GM10248 (cell line): ENCODE data around the gene RTL5.
A peak's percentile ranks its signal among the peaks of the same experiment; 100 is the strongest.

Experiments used
- CTCF ChIA-PET: fragments of 300-600 bp; sonication (Branson Sonifier 250); formaldehyde crosslinking; extraction: SDS; loops from one replicate; lab custom pipeline; 2021; ENCODE audit warnings: antibody characterized with exemption; lab: Yijun Ruan, JAX
- POLR2A ChIA-PET: fragments of 350-650 bp; sonication (Branson Sonifier 250); formaldehyde crosslinking; extraction: SDS; loops from one replicate; lab custom pipeline; 2020; ENCODE audit warnings: antibody characterized with exemption; lab: Yijun Ruan, JAX
- DNase-seq: peaks from one replicate; pipeline ENCODE4 v3.0.0; 2012; ENCODE audit errors: extremely low spot score
- TF ChIP-seq, protein P1 (sequence below): IDR thresholded peaks from 2 replicates; pipeline ENCODE4 v1.5.1; 2012; ENCODE audit warnings: mild to moderate bottlenecking, low read depth; ENCODE audit errors: extremely low read depth, missing control alignments, control extremely low read depth

Gene RTL5

DNA sequence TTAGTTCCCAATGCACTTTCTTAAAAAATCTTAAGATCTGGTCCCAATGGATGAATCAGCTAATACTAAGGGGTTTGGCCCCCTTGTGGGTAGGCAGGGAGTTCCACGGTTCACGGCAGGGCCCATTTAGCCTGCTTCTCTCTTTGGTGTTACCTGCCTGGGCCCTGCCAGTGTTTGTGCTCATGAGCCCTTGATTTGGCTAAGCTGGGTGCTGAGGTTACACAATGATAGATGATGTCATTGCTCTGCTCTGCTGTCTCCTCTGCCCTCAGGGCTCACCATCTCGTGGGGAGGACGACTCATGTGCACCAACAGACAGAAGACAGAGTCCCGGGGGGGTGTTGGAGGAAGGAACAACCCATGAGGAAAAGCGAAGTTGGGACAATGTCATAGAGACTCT, 24.4 kb downstream of the RTL5 start:
- ChIA-PET CTCF (no interaction called here), POLR2A (no interaction called here)
- TF ChIP-seq, protein P1, sequence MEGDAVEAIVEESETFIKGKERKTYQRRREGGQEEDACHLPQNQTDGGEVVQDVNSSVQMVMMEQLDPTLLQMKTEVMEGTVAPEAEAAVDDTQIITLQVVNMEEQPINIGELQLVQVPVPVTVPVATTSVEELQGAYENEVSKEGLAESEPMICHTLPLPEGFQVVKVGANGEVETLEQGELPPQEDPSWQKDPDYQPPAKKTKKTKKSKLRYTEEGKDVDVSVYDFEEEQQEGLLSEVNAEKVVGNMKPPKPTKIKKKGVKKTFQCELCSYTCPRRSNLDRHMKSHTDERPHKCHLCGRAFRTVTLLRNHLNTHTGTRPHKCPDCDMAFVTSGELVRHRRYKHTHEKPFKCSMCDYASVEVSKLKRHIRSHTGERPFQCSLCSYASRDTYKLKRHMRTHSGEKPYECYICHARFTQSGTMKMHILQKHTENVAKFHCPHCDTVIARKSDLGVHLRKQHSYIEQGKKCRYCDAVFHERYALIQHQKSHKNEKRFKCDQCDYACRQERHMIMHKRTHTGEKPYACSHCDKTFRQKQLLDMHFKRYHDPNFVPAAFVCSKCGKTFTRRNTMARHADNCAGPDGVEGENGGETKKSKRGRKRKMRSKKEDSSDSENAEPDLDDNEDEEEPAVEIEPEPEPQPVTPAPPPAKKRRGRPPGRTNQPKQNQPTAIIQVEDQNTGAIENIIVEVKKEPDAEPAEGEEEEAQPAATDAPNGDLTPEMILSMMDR: no peak
- DNase-seq: no peak

DNA sequence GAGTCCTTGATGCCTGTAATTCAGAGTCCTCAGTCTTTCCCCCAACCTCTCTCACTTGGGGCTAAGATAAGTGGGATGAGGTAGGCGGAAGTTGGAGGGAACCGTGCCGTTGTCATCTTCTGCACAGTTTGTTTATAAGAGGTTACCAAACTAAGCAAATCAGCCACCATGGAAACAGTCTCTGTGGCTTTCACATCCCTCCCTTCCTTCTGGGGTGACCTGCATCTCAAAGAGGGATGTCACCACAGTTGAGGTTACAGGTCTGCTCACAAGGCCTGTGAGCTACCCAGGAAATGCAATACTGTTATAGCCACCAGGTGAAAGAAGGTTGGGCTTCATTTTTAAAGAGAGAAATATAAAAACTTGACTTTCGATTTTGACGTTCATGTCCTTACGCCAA, 26.3 kb downstream of the RTL5 start:
- peak; percentile 54 for DNase-seq
- CTCF ChIA-PET: interaction anchor here (0.8 to 1.1 kb wide), 2 partner anchors 10 to 11 kb away, joined by 3 read pairs; no protein-coding TSS in a partner anchor
- TF ChIP-seq, protein P1: no peak
- POLR2A ChIA-PET: no interaction called here

DNA sequence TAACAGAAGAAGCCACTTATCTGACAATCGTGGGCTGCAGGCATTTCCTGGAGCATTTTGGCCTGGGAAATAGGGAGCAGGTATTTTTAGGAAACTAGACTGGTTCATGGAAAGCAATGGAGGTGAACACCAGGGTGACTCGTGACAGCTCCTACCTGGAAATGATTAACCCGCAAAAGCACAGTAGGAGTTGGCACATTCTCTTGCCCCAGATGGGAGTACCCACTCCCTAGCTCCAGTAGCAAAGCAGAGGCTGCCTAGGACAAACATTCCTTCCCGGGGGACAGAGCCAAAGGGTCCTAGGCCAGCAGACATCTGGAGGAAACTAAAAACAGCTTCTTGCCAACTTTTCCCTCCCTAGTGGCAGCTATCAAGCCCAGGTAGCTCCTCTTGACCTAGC, 29.0 kb downstream of the RTL5 start:
- ChIA-PET CTCF (interaction anchor here (2.2 kb wide), 1 partner anchor 24 kb away, joined by 8 read pairs; no protein-coding TSS in a partner anchor), POLR2A (no interaction called here)
- DNase-seq: no peak
- TF ChIP-seq, protein P1: no peak

DNA sequence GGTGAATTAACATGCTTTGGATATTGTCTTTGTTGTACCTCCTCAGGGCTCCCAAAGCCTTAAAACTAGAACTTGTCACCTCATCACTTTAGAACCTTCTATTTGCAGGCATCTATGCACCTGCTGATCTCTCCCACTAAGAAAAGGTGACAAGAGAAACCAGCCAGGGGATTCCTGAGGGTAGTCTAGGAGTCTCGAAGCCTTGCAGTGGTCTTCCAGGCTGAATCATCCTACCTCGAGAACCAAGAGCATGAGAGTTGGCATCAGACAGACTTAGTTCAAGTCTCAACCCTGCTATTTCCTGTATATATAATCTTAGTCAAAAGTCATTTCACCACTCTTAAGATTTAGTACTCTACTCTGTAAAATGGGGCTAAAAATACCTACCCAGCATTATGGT, 29.6 kb downstream of the RTL5 start:
- no peak for DNase-seq
- TF ChIP-seq, protein P1: no peak
- CTCF ChIA-PET: no interaction called here
- POLR2A ChIA-PET: no interaction called here

DNA sequence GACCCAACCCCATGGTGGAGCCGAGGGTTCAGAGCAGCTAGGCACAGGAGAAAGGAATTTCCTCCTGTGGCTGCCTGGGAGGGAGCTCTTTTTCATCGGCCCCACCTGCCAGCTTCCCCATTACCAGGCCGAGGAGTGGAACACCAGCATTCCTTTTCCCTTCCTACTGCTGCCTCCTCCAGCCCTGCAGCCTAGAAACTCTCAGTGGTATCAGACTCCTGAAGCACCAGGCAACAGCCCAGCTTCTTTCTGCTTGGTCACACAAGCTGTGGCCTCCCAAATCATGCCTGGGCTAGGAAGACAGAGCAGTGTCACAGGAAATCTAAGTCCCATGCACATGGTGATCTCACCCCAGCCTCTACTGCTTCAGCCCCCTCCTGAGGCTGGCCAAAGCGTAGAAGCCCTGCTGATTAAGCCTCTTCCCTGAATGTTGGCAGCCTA, 30.1 kb downstream of the RTL5 start:
- CTCF ChIA-PET: interaction anchor here (1.1 to 1.3 kb wide), 2 partner anchors 24 to 83 kb away, joined by 4 read pairs; no protein-coding TSS in a partner anchor
- POLR2A ChIA-PET: no interaction called here
- DNase-seq: no peak
- TF ChIP-seq, protein P1: no peak

DNA sequence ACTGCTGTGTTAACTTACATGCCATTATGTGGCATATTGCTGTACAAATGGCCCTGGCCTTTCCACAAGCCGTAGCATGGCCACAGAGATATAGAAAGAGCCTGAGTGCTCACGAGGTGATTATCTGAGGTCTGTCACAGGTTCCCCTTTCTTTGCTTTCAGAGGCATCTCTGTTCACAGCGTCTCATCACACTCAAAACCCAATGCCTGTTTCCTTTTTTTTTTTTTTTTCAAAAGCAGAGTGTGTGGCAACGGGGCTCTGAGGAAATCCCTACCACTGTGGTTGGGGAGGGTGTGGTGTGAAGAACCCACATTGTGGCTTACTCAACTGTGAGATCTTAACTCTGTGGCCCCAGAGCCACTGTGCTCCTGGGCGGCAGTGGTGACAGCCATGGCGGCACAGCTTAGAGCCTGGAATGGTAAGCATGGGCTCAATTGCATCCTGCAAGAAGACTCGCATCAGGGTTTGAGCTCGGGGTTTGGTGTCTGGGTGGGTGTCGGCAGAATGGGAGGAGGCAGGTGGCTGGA, 30.8 kb downstream of the RTL5 start:
- DNase-seq: peak; percentile 53

More for the DNA sequence above, 30.8 kb downstream of the RTL5 start:
- TF ChIP-seq, protein P1: no peak
- CTCF ChIA-PET: interaction anchor here (1.1 to 1.3 kb wide), 2 partner anchors 25 to 82 kb away, joined by 4 read pairs; no protein-coding TSS in a partner anchor
- POLR2A ChIA-PET: no interaction called here
